Esophagus squamous epithelium (tissue), 5 donors: ENCODE data around the gene HDGFL2. TPM values are rescaled to one million over a fixed set of nuclear protein-coding genes. Genes with fewer than 3 reads are reported as not detected.
"Not testable (repeated sequence)": the region's sequence is repeated elsewhere in the genome, so short reads cannot be mapped to it uniquely, and the experiment has no call there.

ENCODE experiments used
- DNase-seq: peaks from one replicate; lab custom pipeline; 2025; lab: John Stamatoyannopoulos, UW
- H3K27ac ChIP-seq, 4 donors: fragments of 200-600 bp; sonication (generic); one replicate each; pipeline ENCODE4 v1.5.1; 2016 to 2019; ENCODE audit warnings: mild to moderate bottlenecking in 1 of 4
- H3K27me3 ChIP-seq, 4 donors: fragments of 200-600 bp; sonication (generic); 1 replicate in 3 of 4; 2 replicates in 1 of 4; pipeline versions ENCODE4 v1.5.1 to v1.6.0; 2017 to 2021; ENCODE audit warnings: antibody characterized with exemption in 1 of 4
- H3K36me3 ChIP-seq, 3 donors: fragments of 200-600 bp; sonication (generic); one replicate each; pipeline ENCODE4 v1.5.1; 2016 to 2019
- H3K4me1 ChIP-seq, 3 donors: fragments of 200-600 bp; sonication (generic); one replicate each; pipeline ENCODE4 v1.5.1; 2017 to 2019
- H3K4me3 ChIP-seq, 4 donors: fragments of 200-600 bp; sonication (generic); 1 replicate in 3 of 4; 2 replicates in 1 of 4; pipeline ENCODE4 v1.5.1; 2016 to 2019; ENCODE audit warnings: mild to moderate bottlenecking in 2 of 4, moderate library complexity in 1 of 4
- H3K9me3 ChIP-seq, 3 donors: fragments of 200-600 bp; sonication (generic); one replicate each; pipeline ENCODE4 v1.5.1; 2016 to 2019
- CTCF ChIP-seq, 6 experiments: fragments of 450-650 bp in 4 of 6; fragments of 200-600 bp in 2 of 6; sonication (generic) in 2 of 6; IDR thresholded peaks; one replicate each; pipeline ENCODE4 v1.5.1; 2016 to 2019; ENCODE audit warnings: antibody characterized with exemption in 6 of 6, mild to moderate bottlenecking in 4 of 6, moderate library complexity in 4 of 6
- POLR2A ChIP-seq, 4 donors: fragments of 450-650 bp; IDR thresholded peaks; one replicate each; pipeline ENCODE4 v1.6.1; 2017; ENCODE audit warnings: antibody characterized with exemption in 4 of 4, mild to moderate bottlenecking in 4 of 4, moderate library complexity in 3 of 4
- WGBS, 2 donors: methylation state at CpG; one replicate each; pipeline ENCODE4 v1.1.5; 2018; 5-methylcytosine and 5-hydroxymethylcytosine counted together
- intact Hi-C: fragments of 100-400 bp; cut with DNase I; formaldehyde crosslinking; loops from one replicate; pipeline ENCODE4 v1.15.0; 2022
- total RNA-seq, 4 donors: library from RNA; depleted of rRNA; stranded (reverse); fragments of >200 nt; gene quantifications; one replicate each; pipeline ENCODE4 v1.1.0, GENCODE V29; 2016
- donor health status: DM: yes; HTN: yes; CAD: no.

HDGFL2 gene
- total RNA-seq, 4 donors from 2014 or later: 18.4 to 28.8 (median 20.5) TPM

GRCh38 chr19:4522291-4523002 lies 50.4 kb downstream of the HDGFL2 start:
- TF ChIP-seq CTCF (IDR thresholded peaks at IDR 0.05) (no peak), POLR2A (IDR thresholded peaks at IDR 0.05) (no peak)
- DNase-seq: no peak
- H3K4me3 ChIP-seq: no peak overlapping the region
- H3K36me3 ChIP-seq: no peaks in the 10 kb centered on the region
- 84 to 86% methylated on average over 13 to 15 of the region's 15 CpGs for WGBS, 2 donors
- no peaks in the 10 kb centered on the region for H3K9me3 ChIP-seq
- intact Hi-C loops: no loop called here
- peaks cover 18 to 23% (median 20%) of the 10 kb centered on the region in 3 donors for H3K4me1 ChIP-seq
- H3K27ac ChIP-seq: no peak overlapping the region
- H3K27me3 ChIP-seq: peaks cover 0 to 9% (median 0%) of the 10 kb centered on the region in 4 donors

GRCh38 chr19:4523306-4524110 lies 51.4 kb downstream of the HDGFL2 start:
- H3K36me3 ChIP-seq: no peaks in the 10 kb centered on the region
- no peaks in the 10 kb centered on the region for H3K9me3 ChIP-seq
- peaks cover 0 to 1% (median 0%) of the 10 kb centered on the region in 4 donors for H3K27me3 ChIP-seq
- no peak for DNase-seq
- no peak overlapping the region for H3K27ac ChIP-seq
- 21 to 35% methylated on average over 6 to 8 of the region's 53 CpGs for WGBS, 2 donors
- no peak overlapping the region for H3K4me3 ChIP-seq
- H3K4me1 ChIP-seq: peaks cover 15 to 16% (median 16%) of the 10 kb centered on the region in 3 donors
- TF ChIP-seq POLR2A (IDR thresholded peaks at IDR 0.05): no peak
- TF ChIP-seq CTCF (IDR thresholded peaks at IDR 0.05): peak in 5 of 6 experiments; percentile 45 to 64 (median 51)
- intact Hi-C loops: no loop called here

- H3K36me3 ChIP-seq: no peaks in the 10 kb centered on the region
- no peak overlapping the region for H3K27ac ChIP-seq
- intact Hi-C loops: no loop called here
- no peaks in the 10 kb centered on the region for H3K9me3 ChIP-seq
- no peaks in the 10 kb centered on the region for H3K27me3 ChIP-seq
- H3K4me1 ChIP-seq: peaks cover under 1 to 2% (median 2%) of the 10 kb centered on the region in 3 donors
- 60 to 72% methylated on average over 7 to 12 of the region's 23 CpGs for WGBS, 2 donors
- no peak for DNase-seq
- H3K4me3 ChIP-seq: no peak overlapping the region
- TF ChIP-seq CTCF (IDR thresholded peaks at IDR 0.05) (peak; percentile 31 to 70 (median 52)), POLR2A (IDR thresholded peaks at IDR 0.05) (no peak)
Measured at GRCh38 chr19:4524808-4525562, 52.9 kb downstream of the HDGFL2 start.

- H3K4me3 ChIP-seq: no peak overlapping the region
- no peak for TF ChIP-seq POLR2A (IDR thresholded peaks at IDR 0.05)
- WGBS, 2 donors: 40 to 61% methylated on average over 6 to 9 of the region's 23 CpGs
- no peaks in the 10 kb centered on the region for H3K9me3 ChIP-seq
- no peaks in the 10 kb centered on the region for H3K4me1 ChIP-seq
- DNase-seq: no peak
- intact Hi-C loops: no loop called here
- H3K27ac ChIP-seq: no peak overlapping the region
- no peaks in the 10 kb centered on the region for H3K36me3 ChIP-seq
- no peaks in the 10 kb centered on the region for H3K27me3 ChIP-seq
Measured at GRCh38 chr19:4525563-4526002, 53.5 kb downstream of the HDGFL2 start.

GRCh38 chr19:4527377-4527776 lies 55.3 kb downstream of the HDGFL2 start:
- H3K27me3 ChIP-seq, DNase-seq, intact Hi-C loops, H3K4me1 ChIP-seq, H3K9me3 ChIP-seq, H3K27ac ChIP-seq, H3K36me3 ChIP-seq, H3K4me3 ChIP-seq: not testable (repeated sequence)
- WGBS, 2 donors: 83 to 86% methylated on average over 6 to 8 of the region's 8 CpGs
